CD14-positive monocyte (primary cell): Measurements from ENCODE around the gene TEX38. TPM values are rescaled to one million over a fixed set of nuclear protein-coding genes. Genes with fewer than 3 reads are reported as not detected.

Source experiments
- DNase-seq, 3 donors: peaks; one replicate each; pipeline ENCODE4 v3.0.0-alpha.2; 2011 to 2022
- H2AFZ ChIP-seq: 2 replicates; pipeline ENCODE4 v1.6.0; 2012; ENCODE audit warnings: mild to moderate bottlenecking, low read depth, low read length, inconsistent platforms; ENCODE audit not compliant: insufficient read depth, poor library complexity, severe bottlenecking
- H3K27ac ChIP-seq, 2 donors: 1 replicate in 1 of 2; 2 replicates in 1 of 2; pipeline ENCODE4 v1.5.1; 2012 to 2013; ENCODE audit warnings: low read length in 2 of 2, control low read depth in 1 of 2, inconsistent platforms in 1 of 2, low read depth in 1 of 2, mild to moderate bottlenecking in 1 of 2
- H3K27me3 ChIP-seq, 2 donors: one replicate each; pipeline versions ENCODE4 v1.6.0 to v1.6.1; 2011 to 2013; ENCODE audit warnings: low read length in 2 of 2; ENCODE audit not compliant: control insufficient read depth in 2 of 2, insufficient read depth in 2 of 2
- H3K36me3 ChIP-seq, 2 donors: replicated peaks in 1 of 2; 1 replicate in 1 of 2; 2 replicates in 1 of 2; pipeline versions ENCODE4 v1.5.1 to v1.6.1; 2012 to 2013; ENCODE audit warnings: low read length in 2 of 2, control low read depth in 1 of 2, inconsistent platforms in 1 of 2, mild to moderate bottlenecking in 1 of 2; ENCODE audit not compliant: insufficient read depth in 2 of 2, control insufficient read depth in 1 of 2
- H3K4me1 ChIP-seq, 2 donors: 1 replicate in 1 of 2; 2 replicates in 1 of 2; pipeline versions ENCODE4 v1.5.1 to v1.6.1; 2012 to 2013; ENCODE audit warnings: low read length in 2 of 2, control low read depth in 1 of 2, inconsistent platforms in 1 of 2, mild to moderate bottlenecking in 1 of 2, moderate library complexity in 1 of 2; ENCODE audit not compliant: insufficient read depth in 2 of 2, control insufficient read depth in 1 of 2
- H3K4me2 ChIP-seq: replicated peaks from 2 replicates; pipeline ENCODE3; 2012; ENCODE audit warnings: low read length, moderate library complexity, mild to moderate bottlenecking; ENCODE audit not compliant: poor library complexity, severe bottlenecking; ENCODE audit errors: extremely low read depth
- H3K4me3 ChIP-seq, 3 experiments: fragments of 200-600 bp in 1 of 3; sonication (generic) in 1 of 3; replicated peaks in 1 of 3; 1 replicate in 2 of 3; 2 replicates in 1 of 3; pipeline ENCODE4 v1.5.1; 2011 to 2013; ENCODE audit warnings: low read length in 3 of 3, mild to moderate bottlenecking in 3 of 3, control low read depth in 2 of 3, low read depth in 2 of 3, inconsistent platforms in 1 of 3, moderate library complexity in 1 of 3
- H3K79me2 ChIP-seq: 2 replicates; pipeline ENCODE4 v1.6.0; 2012; ENCODE audit warnings: mild to moderate bottlenecking, control low read depth, inconsistent platforms, low read length, moderate library complexity; ENCODE audit not compliant: insufficient read depth
- H3K9ac ChIP-seq: 2 replicates; pipeline ENCODE4 v1.6.0; 2017; ENCODE audit warnings: low read length, mild to moderate bottlenecking; ENCODE audit not compliant: insufficient read depth, poor library complexity, severe bottlenecking
- H3K9me3 ChIP-seq, 2 donors: replicated peaks in 1 of 2; 1 replicate in 1 of 2; 2 replicates in 1 of 2; pipeline versions ENCODE4 v1.5.1 to v1.6.1; 2012 to 2013; ENCODE audit warnings: low read length in 2 of 2, control low read depth in 1 of 2; ENCODE audit not compliant: control insufficient read depth in 1 of 2, insufficient read depth in 1 of 2
- H4K20me1 ChIP-seq: 2 replicates; pipeline ENCODE4 v1.6.0; 2012; ENCODE audit warnings: mild to moderate bottlenecking, low read length, control low read depth, moderate library complexity; ENCODE audit not compliant: insufficient read depth
- H3K27ac Mint-ChIP-seq, 7 donors: one replicate each; pipeline ENCODE4 v1.8.0; 2020; ENCODE audit warnings: mild to moderate bottlenecking in 7 of 7, mixed read lengths in 7 of 7, moderate library complexity in 6 of 7, inconsistent platforms in 2 of 7
- H3K27me3 Mint-ChIP-seq, 3 donors: one replicate each; pipeline ENCODE4 v1.8.0; 2021 to 2022; ENCODE audit warnings: low read depth in 3 of 3, mild to moderate bottlenecking in 3 of 3, mixed read lengths in 3 of 3, moderate library complexity in 3 of 3, inconsistent platforms in 1 of 3
- H3K36me3 Mint-ChIP-seq, 2 donors: one replicate each; pipeline ENCODE4 v1.8.0; 2020; ENCODE audit warnings: mixed read lengths in 2 of 2, inconsistent platforms in 1 of 2, mild to moderate bottlenecking in 1 of 2
- H3K4me1 Mint-ChIP-seq: one replicate; pipeline ENCODE4 v1.8.0; 2020; ENCODE audit warnings: mild to moderate bottlenecking, mixed read lengths
- H3K4me3 Mint-ChIP-seq, 2 donors: one replicate each; pipeline ENCODE4 v1.8.0; 2020; ENCODE audit warnings: mild to moderate bottlenecking in 2 of 2, mixed read lengths in 2 of 2, moderate library complexity in 1 of 2
- H3K9me3 Mint-ChIP-seq, 7 donors: one replicate each; pipeline ENCODE4 v1.8.0; 2020 to 2022; ENCODE audit warnings: mixed read lengths in 7 of 7, mild to moderate bottlenecking in 6 of 7, moderate library complexity in 6 of 7, inconsistent platforms in 2 of 7
- WGBS: methylation state at CpG from one replicate; pipeline ENCODE4 v1.1.5; 2013; ENCODE audit warnings: missing lambda C conversion rate; ENCODE audit not compliant: insufficient coverage; 5-methylcytosine and 5-hydroxymethylcytosine counted together
- intact Hi-C, 2 donors: fragments of 100-400 bp; cut with micrococcal nuclease; formaldehyde crosslinking; loops; one replicate each; pipeline versions ENCODE4 v1.15.0 to v1.15.1; 2023
- polyA plus RNA-seq, 3 donors: library from polyadenylated mRNA; depleted of rRNA in 1 of 3; unstranded in 2 of 3; stranded (reverse) in 1 of 3; fragments of 300-500 nt in 2 of 3; fragments of >200 nt in 1 of 3; fragmentation: Illumina TruSeq in 2 of 3; gene quantifications; 1 replicate in 2 of 3; 2 replicates in 1 of 3; pipeline ENCODE4 v1.2.3, GENCODE V29; 2012 to 2021
- TF ChIP-seq, protein P1 (sequence below): fragments of 200-600 bp; IDR thresholded peaks from one replicate; pipeline ENCODE4 v1.8.0; 2022; ENCODE audit warnings: antibody characterized with exemption, mild to moderate bottlenecking

TEX38 gene
- polyA plus RNA-seq, 3 donors: not detected

DNA sequence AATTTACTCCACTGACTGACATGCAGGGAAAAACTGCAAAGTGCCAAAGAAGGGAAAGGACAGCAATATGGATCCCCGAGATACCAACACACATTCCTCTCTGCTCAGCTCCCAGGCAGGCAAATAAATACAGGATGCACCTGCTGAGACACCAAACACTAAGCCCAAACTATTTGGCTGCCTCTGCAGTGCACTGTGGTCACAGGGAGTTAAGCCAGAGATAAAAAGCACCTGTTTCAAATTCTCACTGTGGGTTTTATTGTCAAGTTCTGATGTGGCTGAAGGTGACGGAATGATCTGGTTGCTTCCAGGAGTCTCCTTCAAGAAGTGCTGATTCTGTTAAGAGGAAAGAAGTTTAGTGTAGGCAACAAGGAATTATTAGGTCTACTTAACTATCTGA, 17.7 kb downstream of the TEX38 start:
- no peak overlapping the region for H3K4me2 ChIP-seq
- H4K20me1 ChIP-seq: peaks cover 46% of the 10 kb centered on the region
- no peaks in the 10 kb centered on the region for H3K9me3 Mint-ChIP-seq
- H3K4me3 ChIP-seq: no peak overlapping the region
- H3K4me1 ChIP-seq: peaks cover 10 to 16% of the 10 kb centered on the region in 2 donors
- H3K36me3 ChIP-seq: peaks cover 84 to 96% of the 10 kb centered on the region in 2 donors
- TF ChIP-seq, protein P1, sequence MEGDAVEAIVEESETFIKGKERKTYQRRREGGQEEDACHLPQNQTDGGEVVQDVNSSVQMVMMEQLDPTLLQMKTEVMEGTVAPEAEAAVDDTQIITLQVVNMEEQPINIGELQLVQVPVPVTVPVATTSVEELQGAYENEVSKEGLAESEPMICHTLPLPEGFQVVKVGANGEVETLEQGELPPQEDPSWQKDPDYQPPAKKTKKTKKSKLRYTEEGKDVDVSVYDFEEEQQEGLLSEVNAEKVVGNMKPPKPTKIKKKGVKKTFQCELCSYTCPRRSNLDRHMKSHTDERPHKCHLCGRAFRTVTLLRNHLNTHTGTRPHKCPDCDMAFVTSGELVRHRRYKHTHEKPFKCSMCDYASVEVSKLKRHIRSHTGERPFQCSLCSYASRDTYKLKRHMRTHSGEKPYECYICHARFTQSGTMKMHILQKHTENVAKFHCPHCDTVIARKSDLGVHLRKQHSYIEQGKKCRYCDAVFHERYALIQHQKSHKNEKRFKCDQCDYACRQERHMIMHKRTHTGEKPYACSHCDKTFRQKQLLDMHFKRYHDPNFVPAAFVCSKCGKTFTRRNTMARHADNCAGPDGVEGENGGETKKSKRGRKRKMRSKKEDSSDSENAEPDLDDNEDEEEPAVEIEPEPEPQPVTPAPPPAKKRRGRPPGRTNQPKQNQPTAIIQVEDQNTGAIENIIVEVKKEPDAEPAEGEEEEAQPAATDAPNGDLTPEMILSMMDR: no peak
- H3K9me3 ChIP-seq: no peaks in the 10 kb centered on the region
- H3K9ac ChIP-seq: no peak overlapping the region
- peaks cover 4% of the 10 kb centered on the region for H3K79me2 ChIP-seq
- H3K27ac Mint-ChIP-seq: no peak overlapping the region
- no peak for DNase-seq
- no peak overlapping the region for H2AFZ ChIP-seq
- no CpG with 5 or more reads among the region's 2 CpGs for WGBS
- no peak overlapping the region for H3K27ac ChIP-seq
- H3K27me3 Mint-ChIP-seq: no peaks in the 10 kb centered on the region
- peaks cover 31% of the 10 kb centered on the region for H3K4me1 Mint-ChIP-seq
- H3K36me3 Mint-ChIP-seq: peaks cover 88 to 97% of the 10 kb centered on the region in 2 donors
- intact Hi-C loops: no loop called here
- no peaks in the 10 kb centered on the region for H3K27me3 ChIP-seq
- no peak overlapping the region for H3K4me3 Mint-ChIP-seq

DNA sequence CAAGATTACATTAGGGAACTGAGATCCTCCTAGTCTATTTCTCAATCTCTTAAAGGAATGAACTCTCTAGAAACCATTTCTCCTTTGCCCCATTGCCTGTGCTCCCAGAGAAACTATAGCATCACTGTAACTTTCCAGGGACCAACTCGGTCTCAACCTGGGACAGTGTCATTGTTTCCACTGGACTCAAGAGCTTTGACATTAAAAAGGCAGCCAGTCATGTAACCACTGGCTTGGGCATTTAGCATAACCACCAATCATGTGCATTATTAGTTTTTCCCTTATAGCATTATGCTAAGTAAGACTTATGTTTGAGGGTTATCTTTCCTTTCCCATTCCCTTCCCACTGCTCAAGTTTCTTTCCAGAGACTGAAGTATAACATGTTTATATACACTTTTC, 18.2 kb downstream of the TEX38 start:
- no peak overlapping the region for H3K9ac ChIP-seq
- H3K27ac Mint-ChIP-seq: peak overlapping the region in 1 of 7 donors; percentile 36
- H3K4me3 Mint-ChIP-seq: no peak overlapping the region
- H3K9me3 Mint-ChIP-seq: no peaks in the 10 kb centered on the region
- H3K27me3 ChIP-seq: no peaks in the 10 kb centered on the region
- no peak overlapping the region for H2AFZ ChIP-seq
- H3K4me1 Mint-ChIP-seq: peaks cover 31% of the 10 kb centered on the region
- TF ChIP-seq, protein P1: no peak
- H3K79me2 ChIP-seq: peaks cover 4% of the 10 kb centered on the region
- H3K9me3 ChIP-seq: no peaks in the 10 kb centered on the region
- peaks cover 78 to 92% of the 10 kb centered on the region in 2 donors for H3K36me3 ChIP-seq
- no peak overlapping the region for H3K27ac ChIP-seq
- H3K27me3 Mint-ChIP-seq: no peaks in the 10 kb centered on the region
- H3K36me3 Mint-ChIP-seq: peaks cover 86 to 96% of the 10 kb centered on the region in 2 donors
- no peak overlapping the region for H3K4me3 ChIP-seq
- H4K20me1 ChIP-seq: peaks cover 47% of the 10 kb centered on the region
- H3K4me2 ChIP-seq: no peak overlapping the region
- intact Hi-C loops: no loop called here
- peaks cover 10 to 16% of the 10 kb centered on the region in 2 donors for H3K4me1 ChIP-seq
- DNase-seq: no peak
- WGBS: no CpG with 5 or more reads among the region's 1 CpG
